HT1080 (cell line): ENCODE data around the gene HOXC5. TPM values are rescaled to one million over a fixed set of nuclear protein-coding genes. Genes with fewer than 3 reads are reported as not detected.

Source experiments
- DNase-seq: peaks from one replicate; pipeline ENCODE4 v3.0.0-alpha.2; 2015; ENCODE audit warnings: low read depth
- total RNA-seq: library from RNA; depleted of rRNA; stranded (reverse); fragments of >200 nt; shearing (Covaris generic); gene quantifications from 2 replicates; pipeline ENCODE4 v1.2.3, GENCODE V29; 2014

The HOXC5 gene
- total RNA-seq, 1 experiment from 2014 or later: 2.3 TPM

DNA sequence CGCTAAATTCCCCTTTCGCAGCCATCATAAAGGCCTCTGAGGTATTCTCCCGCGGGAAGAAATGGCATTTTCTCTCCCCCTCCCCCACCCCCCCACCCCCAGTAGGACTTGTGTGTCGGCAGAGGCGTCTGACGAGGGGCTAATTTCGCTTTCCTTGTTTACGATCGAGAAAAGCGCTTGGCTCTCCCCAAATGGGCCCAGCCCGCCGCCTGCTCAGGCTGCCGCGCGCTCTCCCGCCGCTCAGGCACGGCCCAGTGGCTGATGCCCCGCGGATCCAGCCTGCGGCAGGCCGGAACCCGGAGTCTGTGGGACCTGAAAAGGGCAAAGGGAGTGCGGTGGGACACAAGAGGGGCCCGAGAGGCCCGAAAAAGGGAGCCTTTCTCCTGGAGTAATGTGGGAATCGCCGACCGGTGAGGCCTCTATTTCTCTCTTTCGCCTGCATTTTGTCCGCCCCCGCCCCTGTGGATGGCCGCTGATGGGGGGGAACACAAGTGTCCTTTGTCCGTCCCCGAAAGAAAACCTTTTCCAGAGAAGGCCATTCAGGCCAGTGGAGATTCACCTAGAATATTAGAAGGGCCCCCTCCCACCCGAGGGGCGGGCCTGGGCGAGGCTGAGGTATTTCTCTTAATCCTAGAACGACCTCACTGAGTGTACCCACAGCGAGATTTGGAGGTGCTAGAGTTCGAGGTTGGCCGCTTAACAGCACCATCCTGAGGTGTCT is 13.6 kb upstream of the HOXC5 start:
- DNase-seq: no peak

DNA sequence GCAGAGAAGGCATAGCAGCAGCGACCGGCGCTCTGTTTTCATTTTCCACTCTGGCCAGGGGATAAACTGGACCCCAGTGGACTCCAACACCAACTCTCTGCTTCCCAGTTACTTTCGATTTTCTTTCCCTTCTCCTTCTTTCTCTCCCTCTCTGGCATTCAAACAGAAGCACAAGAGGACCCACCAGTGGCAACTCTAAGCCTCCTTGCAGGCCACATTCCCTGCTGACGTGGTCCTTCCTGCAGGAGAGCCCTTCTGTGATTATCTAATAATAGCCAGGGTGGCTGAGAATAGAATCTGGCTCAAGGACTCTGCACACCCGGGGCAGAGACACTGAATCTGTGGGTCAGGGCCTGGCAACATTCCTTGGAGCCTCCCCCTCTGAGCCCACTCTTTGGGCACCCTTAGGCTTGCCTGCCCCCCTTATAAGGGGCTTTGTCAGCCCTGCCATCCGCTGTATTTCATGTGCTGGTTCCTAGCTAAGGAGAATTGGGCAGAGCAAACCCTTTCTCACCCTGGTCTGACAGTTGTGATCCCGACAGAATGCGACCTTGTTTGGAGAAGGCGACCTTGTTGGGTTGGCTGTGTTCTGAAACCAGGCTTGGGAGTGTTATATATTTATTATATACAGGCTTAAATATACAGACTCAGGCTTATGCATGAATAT is 12.8 kb upstream of the HOXC5 start:
- DNase-seq: peak; percentile 38

DNA sequence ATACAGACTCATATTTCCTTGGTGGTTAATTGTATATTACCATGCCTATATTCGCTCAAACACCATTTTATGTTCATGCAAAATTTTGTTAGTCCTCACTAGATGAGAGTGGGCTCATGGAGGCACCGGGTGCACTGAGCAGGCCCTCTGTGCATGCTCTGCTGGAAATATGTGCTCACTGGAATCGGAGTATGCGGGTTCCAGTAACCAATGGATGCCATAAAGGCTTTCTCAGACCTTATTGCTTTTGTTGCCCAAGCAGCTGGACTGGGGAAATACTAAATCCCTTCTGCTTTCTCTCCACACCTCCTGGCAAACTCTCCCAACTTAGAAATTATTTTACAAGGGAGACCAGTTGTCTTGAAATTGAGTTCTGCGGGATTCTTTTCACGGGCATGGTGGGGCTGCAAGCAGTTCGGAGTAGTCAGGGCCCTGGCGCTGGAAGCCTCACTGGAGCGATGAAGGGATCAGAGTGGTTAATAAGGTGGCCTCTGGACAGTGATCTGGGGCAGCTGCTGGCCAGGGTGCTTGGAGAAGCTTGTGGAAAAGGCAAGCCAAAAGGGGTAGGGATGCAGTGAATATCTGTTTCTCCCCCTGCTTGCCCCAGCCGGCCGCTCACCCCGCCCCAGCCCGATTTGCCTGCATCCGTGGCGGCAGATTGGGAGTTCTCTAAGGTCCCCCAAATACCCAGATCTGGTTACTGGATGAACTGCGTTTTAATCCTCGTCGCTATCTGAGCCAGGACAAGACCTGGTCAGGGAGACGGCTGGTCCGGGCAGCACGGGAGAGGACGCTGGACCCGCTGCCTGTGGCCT is 12.1 kb upstream of the HOXC5 start:
- no peak for DNase-seq

DNA sequence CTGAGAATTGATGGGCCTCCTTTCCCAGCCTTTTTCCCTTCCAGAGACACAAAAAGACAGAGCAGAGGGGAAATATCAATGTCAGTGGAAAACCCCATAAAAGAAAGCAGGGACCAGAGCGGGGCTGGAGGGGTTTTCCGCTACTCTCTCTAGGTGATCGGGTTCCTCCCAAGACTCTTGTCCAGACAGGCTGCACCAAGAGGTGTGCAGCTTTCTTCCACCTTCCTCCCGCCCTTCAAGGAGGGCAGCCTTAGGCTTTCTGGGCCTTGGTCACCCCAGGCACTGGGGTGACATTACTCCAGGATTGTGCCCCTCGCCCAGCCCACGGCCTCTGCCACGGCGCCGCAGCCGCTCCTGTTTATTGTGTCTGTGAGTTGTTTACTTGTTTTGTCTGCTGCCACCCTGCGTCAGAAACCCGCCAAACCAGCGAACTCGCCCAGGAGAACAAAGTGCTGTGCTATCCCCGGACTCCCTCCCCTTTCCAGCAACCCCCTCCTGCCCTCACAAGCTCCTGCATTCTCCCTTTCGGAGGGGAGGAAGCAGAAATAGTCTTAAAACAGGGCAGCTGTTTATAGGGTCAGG is 11.3 kb upstream of the HOXC5 start:
- DNase-seq: no peak

DNA sequence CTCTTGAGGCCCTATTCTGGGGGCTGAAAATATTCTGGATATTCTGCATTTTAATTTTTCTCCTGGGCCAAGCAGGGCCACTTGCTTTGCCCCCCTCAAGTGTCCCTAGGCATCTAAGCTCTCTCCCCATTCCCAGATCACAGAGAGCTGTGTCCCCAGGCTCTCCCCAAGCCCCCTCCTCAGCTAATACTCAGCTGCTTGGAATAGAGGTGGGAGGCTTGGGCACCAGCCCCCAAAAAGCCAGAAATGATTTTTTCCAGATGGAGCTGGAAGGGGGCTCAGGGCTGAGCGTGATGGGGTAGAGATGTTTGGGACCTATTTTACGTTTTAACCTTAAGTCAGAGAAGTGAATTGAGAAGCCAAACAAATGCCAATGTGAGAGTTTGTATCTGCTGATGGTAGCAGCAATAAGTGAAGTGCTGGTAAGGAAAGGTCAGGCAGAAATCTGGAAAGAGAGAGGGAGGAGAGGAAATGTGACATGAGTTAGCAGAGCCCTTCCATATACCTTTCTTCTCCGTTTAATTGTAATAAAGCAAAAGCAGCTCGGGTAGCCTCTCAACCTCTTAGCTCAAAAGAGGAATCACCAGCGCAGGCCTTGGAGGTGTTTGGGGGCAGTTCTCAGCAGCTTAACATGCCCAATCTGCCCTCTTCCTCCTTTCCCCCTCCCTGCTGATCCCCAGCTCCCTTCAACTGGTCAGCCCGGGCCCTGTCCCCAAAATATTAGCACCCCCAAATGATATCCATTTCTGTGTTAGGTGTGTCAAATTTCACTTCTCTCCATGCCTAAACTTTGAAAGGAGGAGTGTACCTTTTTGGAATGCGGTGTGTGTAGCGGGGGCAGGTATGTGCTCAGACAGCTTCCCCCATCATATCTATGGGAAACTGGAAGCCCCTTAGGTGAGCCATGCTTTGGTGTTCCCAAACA is 9.6 kb upstream of the HOXC5 start:
- DNase-seq: no peak

DNA sequence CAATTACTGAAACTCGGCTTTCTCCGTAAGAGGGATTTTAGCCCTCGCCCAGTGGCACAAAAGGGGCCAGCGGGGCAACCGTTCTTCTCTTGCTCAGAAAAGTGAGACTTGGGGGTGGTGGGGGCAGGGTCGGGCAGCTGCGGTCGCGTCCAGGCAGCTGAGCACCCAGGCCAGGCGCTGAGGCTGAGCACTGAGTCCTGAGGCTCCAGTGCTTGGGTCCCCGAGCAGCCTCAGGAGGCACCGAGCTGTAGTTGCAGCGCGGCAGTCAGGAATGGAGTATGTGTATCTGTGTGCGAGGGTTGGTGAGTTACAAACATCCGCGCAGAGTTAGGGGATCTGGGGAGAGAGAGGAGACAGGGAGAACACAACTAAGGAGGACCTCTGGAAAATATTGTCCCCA is 8.7 kb upstream of the HOXC5 start:
- DNase-seq: no peak

DNA sequence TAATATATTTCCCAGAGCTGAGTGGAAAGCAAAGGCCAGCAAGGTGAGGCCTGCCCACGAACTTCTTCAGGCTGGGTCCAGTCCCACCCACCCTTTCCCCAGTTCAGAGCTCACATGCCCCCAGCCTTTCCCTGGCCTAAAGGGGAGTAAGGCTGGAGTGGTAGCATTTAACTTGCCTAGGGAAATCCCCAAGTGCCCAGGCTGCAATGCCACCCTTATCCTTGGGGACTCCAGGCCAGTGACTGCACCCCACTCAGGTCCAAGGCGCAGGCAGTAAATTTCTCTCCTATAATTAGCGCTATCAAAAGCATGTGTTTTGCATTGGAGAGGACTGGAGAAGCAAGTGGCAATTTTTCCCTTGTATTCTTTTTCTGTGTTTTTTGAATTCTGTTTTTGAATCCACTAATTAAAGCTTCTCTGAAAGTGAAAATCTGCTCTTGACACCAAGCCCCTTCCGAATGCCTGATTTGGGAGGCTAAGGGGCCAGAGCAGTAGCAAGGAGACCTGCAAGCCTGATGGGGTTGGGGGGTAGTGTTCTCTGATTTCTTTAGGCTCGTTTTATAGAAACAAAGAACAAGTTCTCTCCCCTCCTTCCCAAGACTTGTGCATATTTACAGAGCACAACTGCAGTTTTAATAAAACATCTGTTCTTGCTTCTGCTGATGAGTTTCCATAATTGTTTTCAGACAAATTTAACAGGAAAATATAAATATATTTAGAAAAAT is 8.1 kb upstream of the HOXC5 start:
- DNase-seq: no peak

DNA sequence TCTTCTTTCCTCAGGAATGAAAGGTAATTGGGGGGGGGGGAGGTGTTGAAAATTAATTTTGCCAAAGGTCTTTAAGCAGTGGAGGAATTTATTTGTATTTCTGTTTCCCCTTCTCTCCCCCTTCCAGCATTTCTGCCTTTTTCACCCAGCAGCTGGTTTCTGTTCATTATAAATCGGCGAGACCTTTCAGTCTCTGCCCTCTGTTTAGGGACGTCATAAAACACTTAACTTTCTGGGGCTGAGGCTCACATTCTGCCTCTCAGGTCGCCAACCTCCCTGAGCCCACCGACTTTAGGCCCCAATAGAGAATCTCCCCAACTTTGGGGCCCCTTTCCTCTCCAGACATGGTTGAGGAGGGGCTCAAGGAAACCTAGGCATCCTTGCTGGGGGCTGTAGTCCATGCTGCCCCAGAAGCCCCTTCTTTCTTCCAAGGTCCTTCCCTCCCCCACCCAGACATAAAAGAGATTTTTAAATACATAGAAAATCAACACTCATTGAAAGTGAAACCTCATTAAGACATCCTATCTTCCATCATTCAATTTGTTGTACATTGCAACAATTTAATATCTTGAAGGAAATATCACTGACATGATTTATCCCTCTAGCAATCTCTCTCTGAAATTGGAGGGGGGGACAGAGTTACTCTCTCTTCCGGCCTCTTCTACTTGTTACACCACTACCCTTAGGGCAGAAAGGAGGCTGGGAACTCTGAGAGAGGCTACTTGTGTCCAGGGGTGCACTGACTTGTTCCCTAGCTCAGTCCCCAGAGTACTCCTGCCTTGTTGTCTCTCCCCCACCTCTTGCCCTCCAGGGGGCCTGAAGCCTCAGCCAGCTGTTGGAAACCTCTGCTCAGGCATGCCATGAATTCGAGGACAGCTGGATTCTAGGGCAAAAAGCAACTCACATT is 7.1 kb upstream of the HOXC5 start:
- DNase-seq: no peak

DNA sequence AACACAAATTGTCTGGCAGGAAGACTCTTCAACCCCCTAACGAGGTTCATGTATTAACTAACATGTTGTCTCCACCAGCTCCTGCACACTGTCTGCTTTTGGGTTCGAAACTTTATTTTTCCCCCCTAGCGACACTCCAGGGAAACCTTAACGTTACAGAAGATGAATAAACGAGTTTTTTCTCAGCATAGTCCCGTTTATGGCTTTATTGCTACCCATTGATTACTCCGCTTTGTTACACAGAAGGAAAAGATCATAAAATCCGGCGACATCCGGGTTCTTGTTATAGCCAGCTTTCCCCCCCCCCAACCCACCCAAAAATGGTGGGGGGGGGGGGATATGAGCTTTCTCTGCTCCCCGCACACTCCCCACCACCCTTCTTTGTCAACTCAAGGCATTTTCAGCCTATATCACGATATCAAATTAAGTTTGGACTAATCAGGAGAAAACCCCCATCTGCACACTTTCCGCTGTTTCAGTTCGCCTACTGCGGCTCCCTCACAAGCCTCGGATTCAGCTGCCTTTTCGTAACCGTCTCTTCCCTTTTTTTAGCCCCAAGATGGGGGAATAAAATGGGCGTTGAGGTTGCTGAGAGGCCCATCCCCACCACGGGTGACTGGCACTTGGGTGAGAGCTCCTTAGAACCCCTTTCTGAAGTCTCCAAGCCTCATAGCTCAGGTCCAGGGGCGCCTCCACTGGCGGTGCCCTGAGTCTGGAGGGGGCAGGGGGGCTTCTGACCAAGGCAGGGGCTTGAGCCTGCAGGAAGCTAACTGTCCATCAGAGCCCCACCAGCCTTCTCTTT is 6.0 kb upstream of the HOXC5 start:
- no peak for DNase-seq

DNA sequence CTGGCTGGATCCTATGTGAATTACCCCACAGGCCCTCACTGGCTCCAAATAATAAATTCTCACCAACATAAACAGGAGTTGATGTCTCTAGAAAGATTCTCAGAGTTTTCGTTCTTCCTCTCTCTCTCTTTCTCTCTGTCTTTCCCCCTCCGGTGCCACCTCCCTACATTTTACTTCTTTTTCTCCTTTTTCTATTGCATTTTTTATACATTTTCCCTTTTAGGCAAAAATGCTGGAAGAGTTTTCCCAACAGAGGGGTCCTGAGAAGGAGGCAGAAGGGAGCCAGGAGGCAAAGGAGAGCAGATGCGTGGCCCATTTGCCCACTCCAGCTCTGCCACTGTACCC is 5.4 kb upstream of the HOXC5 start:
- no peak for DNase-seq

DNA sequence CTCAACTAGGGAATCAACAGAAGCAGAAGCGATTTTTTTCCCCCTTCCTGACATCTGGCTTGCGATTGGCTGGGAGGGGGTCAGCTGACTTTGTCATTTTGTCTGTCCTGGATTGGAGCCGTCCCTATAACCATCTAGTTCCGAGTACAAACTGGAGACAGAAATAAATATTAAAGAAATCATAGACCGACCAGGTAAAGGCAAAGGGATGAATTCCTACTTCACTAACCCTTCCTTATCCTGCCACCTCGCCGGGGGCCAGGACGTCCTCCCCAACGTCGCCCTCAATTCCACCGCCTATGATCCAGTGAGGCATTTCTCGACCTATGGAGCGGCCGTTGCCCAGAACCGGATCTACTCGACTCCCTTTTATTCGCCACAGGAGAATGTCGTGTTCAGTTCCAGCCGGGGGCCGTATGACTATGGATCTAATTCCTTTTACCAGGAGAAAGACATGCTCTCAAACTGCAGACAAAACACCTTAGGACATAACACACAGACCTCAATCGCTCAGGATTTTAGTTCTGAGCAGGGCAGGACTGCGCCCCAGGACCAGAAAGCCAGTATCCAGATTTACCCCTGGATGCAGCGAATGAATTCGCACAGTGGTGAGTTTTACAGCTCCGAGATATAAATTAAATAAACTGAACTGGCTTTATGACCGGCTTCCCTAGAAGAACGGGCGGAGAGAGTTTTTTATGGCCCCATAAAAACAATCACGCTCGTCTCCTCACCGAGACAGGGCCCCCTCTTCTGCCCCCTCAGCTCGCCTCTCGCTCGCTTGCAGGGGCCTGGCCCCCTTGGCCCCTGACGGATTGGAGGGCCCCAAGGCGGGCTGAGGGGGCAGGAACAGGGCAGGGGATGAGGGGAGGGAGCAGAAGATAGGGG is 4.3 kb upstream of the HOXC5 start, which contains the start of gene HOXC6:
Gene HOXC6, plus strand, starts transcription at position 127 of the 888 bp plus-strand sequence. Its CDS starts 82 bp downstream, at position 209.
- DNase-seq: no peak

DNA sequence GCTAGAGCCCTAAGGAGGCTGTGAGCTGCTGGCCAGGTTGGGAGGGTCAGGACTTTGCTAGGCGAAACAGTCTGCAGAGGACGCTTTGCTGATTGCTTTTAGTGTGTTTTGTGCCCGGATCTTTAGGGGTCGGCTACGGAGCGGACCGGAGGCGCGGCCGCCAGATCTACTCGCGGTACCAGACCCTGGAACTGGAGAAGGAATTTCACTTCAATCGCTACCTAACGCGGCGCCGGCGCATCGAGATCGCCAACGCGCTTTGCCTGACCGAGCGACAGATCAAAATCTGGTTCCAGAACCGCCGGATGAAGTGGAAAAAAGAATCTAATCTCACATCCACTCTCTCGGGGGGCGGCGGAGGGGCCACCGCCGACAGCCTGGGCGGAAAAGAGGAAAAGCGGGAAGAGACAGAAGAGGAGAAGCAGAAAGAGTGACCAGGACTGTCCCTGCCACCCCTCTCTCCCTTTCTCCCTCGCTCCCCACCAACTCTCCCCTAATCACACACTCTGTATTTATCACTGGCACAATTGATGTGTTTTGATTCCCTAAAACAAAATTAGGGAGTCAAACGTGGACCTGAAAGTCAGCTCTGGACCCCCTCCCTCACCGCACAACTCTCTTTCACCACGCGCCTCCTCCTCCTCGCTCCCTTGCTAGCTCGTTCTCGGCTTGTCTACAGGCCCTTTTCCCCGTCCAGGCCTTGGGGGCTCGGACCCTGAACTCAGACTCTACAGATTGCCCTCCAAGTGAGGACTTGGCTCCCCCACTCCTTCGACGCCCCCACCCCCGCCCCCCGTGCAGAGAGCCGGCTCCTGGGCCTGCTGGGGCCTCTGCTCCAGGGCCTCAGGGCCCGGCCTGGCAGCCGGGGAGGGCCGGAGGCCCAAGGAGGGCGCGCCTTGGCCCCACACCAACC is 3.1 kb upstream of the HOXC5 start:
- DNase-seq: no peak

DNA sequence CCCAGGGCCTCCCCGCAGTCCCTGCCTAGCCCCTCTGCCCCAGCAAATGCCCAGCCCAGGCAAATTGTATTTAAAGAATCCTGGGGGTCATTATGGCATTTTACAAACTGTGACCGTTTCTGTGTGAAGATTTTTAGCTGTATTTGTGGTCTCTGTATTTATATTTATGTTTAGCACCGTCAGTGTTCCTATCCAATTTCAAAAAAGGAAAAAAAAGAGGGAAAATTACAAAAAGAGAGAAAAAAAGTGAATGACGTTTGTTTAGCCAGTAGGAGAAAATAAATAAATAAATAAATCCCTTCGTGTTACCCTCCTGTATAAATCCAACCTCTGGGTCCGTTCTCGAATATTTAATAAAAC is 2.4 kb upstream of the HOXC5 start:
- no peak for DNase-seq

DNA sequence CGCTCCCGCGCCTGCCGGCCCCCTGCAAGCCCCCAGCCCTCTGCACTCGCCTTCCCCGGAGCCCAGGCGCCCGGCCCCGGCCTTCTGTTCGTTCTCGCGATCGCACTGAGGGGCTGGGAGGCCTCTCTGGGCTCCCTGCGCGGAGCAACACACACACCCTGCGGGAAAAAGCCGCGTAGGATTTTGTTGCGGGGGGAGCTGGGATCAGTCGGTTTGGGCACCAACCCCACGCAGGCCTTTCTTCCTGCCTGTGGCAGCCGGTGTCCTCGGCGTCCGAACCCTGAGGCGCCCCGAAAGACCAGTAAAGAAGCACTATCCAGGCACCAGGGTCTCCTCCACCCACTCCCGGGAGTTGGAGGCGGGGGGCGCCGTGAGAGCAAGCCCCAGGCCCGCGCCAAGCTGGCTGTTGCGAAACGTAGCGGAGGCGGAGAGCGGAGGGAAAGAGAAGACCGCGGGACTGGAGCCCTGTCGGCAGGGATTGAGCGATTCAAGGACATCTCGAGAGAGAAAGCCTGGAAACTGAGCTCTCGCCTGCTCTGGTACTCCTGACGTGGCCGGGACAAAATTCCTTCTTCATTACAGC is 1.9 kb upstream of the HOXC5 start:
- DNase-seq: no peak

DNA sequence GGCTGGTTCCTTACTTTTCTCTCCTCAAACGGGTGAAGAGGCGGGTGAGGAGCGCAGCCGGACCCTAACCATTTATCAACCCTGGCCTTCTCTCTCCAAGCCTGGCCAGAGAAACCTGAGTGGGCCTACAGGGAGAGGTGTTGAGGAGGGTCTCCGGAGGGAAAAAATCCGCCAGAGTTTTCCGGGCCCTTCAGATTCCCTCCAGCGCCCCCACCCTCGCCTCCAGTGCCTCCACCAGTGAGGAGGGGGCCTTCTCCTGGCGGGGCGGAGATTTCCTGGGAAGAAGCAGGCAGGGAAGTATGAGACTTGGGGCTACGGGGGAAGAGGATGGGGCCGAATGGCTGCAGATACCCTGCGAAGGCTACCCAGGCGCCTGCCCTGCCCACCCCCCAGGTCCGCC is 1.4 kb upstream of the HOXC5 start:
- no peak for DNase-seq

DNA sequence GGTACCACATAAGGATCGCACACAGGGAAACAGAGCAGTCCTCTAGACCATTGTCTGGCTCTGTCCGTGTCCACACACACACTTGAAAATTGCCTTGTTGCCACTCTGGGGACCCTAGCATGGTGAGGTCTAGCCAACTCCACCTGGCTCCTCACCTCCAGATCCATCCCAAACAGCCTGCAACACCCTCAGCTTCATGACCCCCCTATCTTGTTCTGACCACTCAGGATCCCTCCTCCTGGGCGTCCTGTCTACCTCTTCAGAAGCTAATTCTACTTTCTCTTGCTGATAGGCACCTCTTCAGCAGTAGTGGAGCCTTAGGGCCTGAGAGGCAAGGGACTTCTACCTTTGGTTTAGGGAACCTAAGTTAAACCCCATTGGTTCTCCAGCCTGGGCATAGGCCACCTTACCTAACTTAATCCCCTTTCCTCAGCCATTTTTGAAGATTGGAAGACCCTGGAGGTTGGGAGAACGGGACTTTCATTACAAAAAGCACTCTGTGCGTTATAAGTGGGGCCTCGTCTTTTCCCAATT is 697 bp upstream of the HOXC5 start:
- DNase-seq: no peak
